GM20431 (cell line): ENCODE results near the gene AFF3.
"Not testable (repeated sequence)": the region's sequence is repeated elsewhere in the genome, so short reads cannot be mapped to it uniquely, and the experiment has no call there.

ENCODE experiments used
- in situ Hi-C: fragments of 300-500 bp; cut with MseI, MboI; formaldehyde crosslinking; loops from one replicate; pipeline ENCODE4 v1.15.0; 2020; ENCODE audit warnings: low sequenced_read_pairs; ENCODE audit not compliant: unreplicated experiment

AFF3 gene

GRCh38 chr2:99504844-99505584 lies 637.4 kb downstream of the AFF3 start:
- in situ Hi-C loops, result no loop called here

GRCh38 chr2:99503662-99504416 lies 638.6 kb downstream of the AFF3 start:
- in situ Hi-C loops, result not testable (repeated sequence)

GRCh38 chr2:99496021-99496420 lies 646.4 kb downstream of the AFF3 start:
- in situ Hi-C loops, result no loop called here
